ENCODE results near the gene SMG5.

DNA sequence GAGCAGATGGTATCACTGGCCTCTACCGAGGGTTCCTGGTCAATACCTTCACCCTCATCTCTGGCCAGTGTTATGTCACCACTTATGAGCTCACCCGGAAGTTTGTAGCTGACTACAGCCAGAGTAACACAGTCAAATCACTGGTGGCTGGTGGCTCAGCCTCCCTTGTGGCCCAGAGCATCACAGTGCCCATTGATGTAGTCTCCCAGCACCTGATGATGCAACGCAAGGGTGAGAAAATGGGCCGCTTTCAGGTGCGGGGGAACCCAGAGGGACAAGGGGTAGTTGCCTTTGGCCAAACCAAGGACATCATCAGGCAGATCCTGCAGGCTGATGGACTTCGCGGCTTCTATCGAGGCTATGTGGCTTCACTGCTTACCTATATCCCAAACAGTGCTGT lies 82.6 kb downstream of the SMG5 start:
- TF ChIP-seq POLR2AphosphoS5 (IDR thresholded peaks at IDR 0.05; ENCODE audit: insufficient read depth in 1 of 2, low read depth in 1 of 2) (no peak), POLR2A (IDR thresholded peaks at IDR 0.05) (no peak)

Data from vagina (tissue), 2 donors.